ENCODE measurements around the gene NAXE. TPM values are rescaled to one million over a fixed set of nuclear protein-coding genes. Genes with fewer than 3 reads are reported as not detected.
"Not testable (repeated sequence)": the region's sequence is repeated elsewhere in the genome, so short reads cannot be mapped to it uniquely, and the experiment has no call there.

The NAXE gene
- total RNA-seq, 1 donor from 2014 or later, result 44.5 TPM

- H3K9me3 Mint-ChIP-seq (ENCODE audit: unreplicated experiment), result peaks cover 8% of the 10 kb centered on the region
- H3K27me3 Mint-ChIP-seq (ENCODE audit: unreplicated experiment), result peaks cover 6% of the 10 kb centered on the region
- no peak overlapping the region for H3K4me3 Mint-ChIP-seq (ENCODE audit: unreplicated experiment)
- H3K36me3 Mint-ChIP-seq (ENCODE audit: unreplicated experiment), result peaks cover 4% of the 10 kb centered on the region
- TF ChIP-seq CTCF (IDR thresholded peaks at IDR 0.05; ENCODE audit: partially characterized antibody, unreplicated experiment), result no peak
- no peaks in the 10 kb centered on the region for H3K4me1 Mint-ChIP-seq (ENCODE audit: low read depth, unreplicated experiment)
- H3K27ac Mint-ChIP-seq (ENCODE audit: unreplicated experiment), result no peak overlapping the region
- no peak for DNase-seq
These were observed 39.7 kb upstream of the NAXE start for GRCh38 chr1:156551869-156552268.

GRCh38 chr1:156552518-156552917 is 39.1 kb upstream of the NAXE start:
- H3K4me3 Mint-ChIP-seq (ENCODE audit: unreplicated experiment), result no peak overlapping the region
- no peak overlapping the region for H3K27ac Mint-ChIP-seq (ENCODE audit: unreplicated experiment)
- no peak for DNase-seq
- no peak for TF ChIP-seq CTCF (IDR thresholded peaks at IDR 0.05; ENCODE audit: partially characterized antibody, unreplicated experiment)
- no peaks in the 10 kb centered on the region for H3K4me1 Mint-ChIP-seq (ENCODE audit: low read depth, unreplicated experiment)
- peaks cover 4% of the 10 kb centered on the region for H3K36me3 Mint-ChIP-seq (ENCODE audit: unreplicated experiment)
- H3K9me3 Mint-ChIP-seq (ENCODE audit: unreplicated experiment), result peaks cover 8% of the 10 kb centered on the region
- peaks cover 4% of the 10 kb centered on the region for H3K27me3 Mint-ChIP-seq (ENCODE audit: unreplicated experiment)

- H3K4me3 Mint-ChIP-seq (ENCODE audit: unreplicated experiment), result peak overlapping the region; percentile 53
- H3K27ac Mint-ChIP-seq (ENCODE audit: unreplicated experiment); DNase-seq; H3K36me3 Mint-ChIP-seq (ENCODE audit: unreplicated experiment); H3K27me3 Mint-ChIP-seq (ENCODE audit: unreplicated experiment); H3K9me3 Mint-ChIP-seq (ENCODE audit: unreplicated experiment); H3K4me1 Mint-ChIP-seq (ENCODE audit: low read depth, unreplicated experiment): not testable (repeated sequence)
These were observed 38.6 kb upstream of the NAXE start for GRCh38 chr1:156552937-156553336.

- no peak for DNase-seq
- H3K27me3 Mint-ChIP-seq (ENCODE audit: unreplicated experiment), result peaks cover 3% of the 10 kb centered on the region
These were observed 37.6 kb upstream of the NAXE start for GRCh38 chr1:156553860-156554485.

GRCh38 chr1:156554971-156555370 is 36.6 kb upstream of the NAXE start:
- H3K36me3 Mint-ChIP-seq (ENCODE audit: unreplicated experiment), result peaks cover 4% of the 10 kb centered on the region
- H3K27ac Mint-ChIP-seq (ENCODE audit: unreplicated experiment), result no peak overlapping the region
- no peak overlapping the region for H3K4me3 Mint-ChIP-seq (ENCODE audit: unreplicated experiment)
- H3K4me1 Mint-ChIP-seq (ENCODE audit: low read depth, unreplicated experiment), result no peaks in the 10 kb centered on the region
- DNase-seq, result no peak
- H3K9me3 Mint-ChIP-seq (ENCODE audit: unreplicated experiment), result peaks cover 8% of the 10 kb centered on the region
- no peak for TF ChIP-seq CTCF (IDR thresholded peaks at IDR 0.05; ENCODE audit: partially characterized antibody, unreplicated experiment)
- H3K27me3 Mint-ChIP-seq (ENCODE audit: unreplicated experiment), result peaks cover 3% of the 10 kb centered on the region

More at GRCh38 chr1:156553860-156554485, 37.6 kb upstream of the NAXE start:
- TF ChIP-seq CTCF (IDR thresholded peaks at IDR 0.05; ENCODE audit: partially characterized antibody, unreplicated experiment), result no peak
- Mint-ChIP-seq H3K4me1 (ENCODE audit: low read depth, unreplicated experiment) (no peaks in the 10 kb centered on the region), H3K27ac (ENCODE audit: unreplicated experiment) (no peak overlapping the region), H3K4me3 (ENCODE audit: unreplicated experiment) (no peak overlapping the region), H3K9me3 (ENCODE audit: unreplicated experiment) (peaks cover 8% of the 10 kb centered on the region), H3K36me3 (ENCODE audit: unreplicated experiment) (peaks cover 4% of the 10 kb centered on the region)
